Osteoblast (primary cell): ENCODE measurements around the gene PCSK5. TPM values are rescaled to one million over a fixed set of nuclear protein-coding genes. Genes with fewer than 3 reads are reported as not detected.
A peak's percentile ranks its signal among the peaks of the same experiment; 100 is the strongest.

Experiments used
- DNase-seq: peaks from one replicate; pipeline ENCODE4 v3.0.0; 2011; ENCODE audit warnings: low spot score, mixed read lengths; ENCODE audit not compliant: insufficient read length; ENCODE audit errors: missing footprints
- H2AFZ ChIP-seq: 2 replicates; pipeline ENCODE4 v1.6.0; 2011; ENCODE audit warnings: mild to moderate bottlenecking, low read length
- H3K27ac ChIP-seq: 2 replicates; pipeline ENCODE4 v1.5.1; 2011; ENCODE audit warnings: mild to moderate bottlenecking, low read depth, low read length, moderate library complexity
- H3K27me3 ChIP-seq: 2 replicates; pipeline ENCODE4 v1.6.0; 2012; ENCODE audit warnings: mild to moderate bottlenecking, control low read depth, inconsistent platforms, low read length, moderate library complexity; ENCODE audit not compliant: insufficient read depth
- H3K36me3 ChIP-seq: 2 replicates; pipeline ENCODE4 v1.5.1; 2011; ENCODE audit warnings: mild to moderate bottlenecking, low read length, control low read depth, moderate library complexity; ENCODE audit not compliant: insufficient read depth
- H3K4me1 ChIP-seq: 2 replicates; pipeline ENCODE4 v1.5.1; 2011; ENCODE audit warnings: mild to moderate bottlenecking, low read length, control low read depth, moderate library complexity; ENCODE audit not compliant: insufficient read depth
- H3K4me2 ChIP-seq: 2 replicates; pipeline ENCODE4 v1.6.0; 2011; ENCODE audit warnings: mild to moderate bottlenecking, low read length; ENCODE audit not compliant: insufficient read depth
- H3K4me3 ChIP-seq: fragments of 200-600 bp; sonication (generic); 3 replicates; pipeline ENCODE4 v1.5.1; 2012; ENCODE audit warnings: mild to moderate bottlenecking, low read length, inconsistent platforms; ENCODE audit not compliant: insufficient read depth
- H3K79me2 ChIP-seq: 2 replicates; pipeline ENCODE4 v1.6.0; 2012; ENCODE audit warnings: mild to moderate bottlenecking, low read length, control low read depth, inconsistent platforms; ENCODE audit not compliant: insufficient read depth
- H3K9me3 ChIP-seq: 2 replicates; pipeline ENCODE4 v1.5.1; 2011; ENCODE audit warnings: low read depth, low read length, control low read depth
- H4K20me1 ChIP-seq: 2 replicates; pipeline ENCODE4 v1.6.0; 2012; ENCODE audit warnings: mild to moderate bottlenecking, low read length, control low read depth; ENCODE audit not compliant: insufficient read depth
- total RNA-seq: library from RNA; depleted of rRNA; stranded (reverse); fragments of >200 nt; gene quantifications from 2 replicates; pipeline ENCODE4 v1.2.3, GENCODE V29; 2012
- TF ChIP-seq, protein P1 (sequence below): IDR thresholded peaks from 2 replicates; pipeline ENCODE4 v1.5.1; 2011; ENCODE audit warnings: mild to moderate bottlenecking, low read depth, low read length, moderate library complexity; ENCODE audit errors: extremely low read depth

PCSK5 gene
- total RNA-seq, 1 donor, result 14.5 TPM

DNA sequence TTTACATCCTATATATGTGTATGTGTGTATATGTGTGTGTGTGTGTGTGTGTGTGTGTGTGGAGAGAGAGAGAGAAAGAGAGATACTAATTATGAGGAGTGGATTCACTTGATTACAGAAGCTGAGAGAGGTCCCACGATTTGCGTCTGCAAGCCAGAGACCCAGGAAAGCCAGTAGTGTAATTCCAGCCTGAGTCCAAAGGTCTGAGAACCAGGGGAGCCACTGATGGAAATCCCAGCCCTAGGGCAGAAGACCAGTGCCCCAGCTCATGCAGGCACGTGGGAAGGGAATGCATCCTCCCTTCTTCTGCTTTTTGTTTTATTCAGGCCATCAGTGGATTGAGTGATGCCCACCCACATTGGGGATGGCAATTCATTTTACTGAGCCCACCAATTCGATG lies 74.8 kb downstream of the PCSK5 start:
- H3K27me3 ChIP-seq, result no peaks in the 10 kb centered on the region
- H3K9me3 ChIP-seq, result no peaks in the 10 kb centered on the region
- no peak overlapping the region for H3K4me3 ChIP-seq
- H2AFZ ChIP-seq, result no peak overlapping the region
- no peak overlapping the region for H3K27ac ChIP-seq
- TF ChIP-seq, protein P1, sequence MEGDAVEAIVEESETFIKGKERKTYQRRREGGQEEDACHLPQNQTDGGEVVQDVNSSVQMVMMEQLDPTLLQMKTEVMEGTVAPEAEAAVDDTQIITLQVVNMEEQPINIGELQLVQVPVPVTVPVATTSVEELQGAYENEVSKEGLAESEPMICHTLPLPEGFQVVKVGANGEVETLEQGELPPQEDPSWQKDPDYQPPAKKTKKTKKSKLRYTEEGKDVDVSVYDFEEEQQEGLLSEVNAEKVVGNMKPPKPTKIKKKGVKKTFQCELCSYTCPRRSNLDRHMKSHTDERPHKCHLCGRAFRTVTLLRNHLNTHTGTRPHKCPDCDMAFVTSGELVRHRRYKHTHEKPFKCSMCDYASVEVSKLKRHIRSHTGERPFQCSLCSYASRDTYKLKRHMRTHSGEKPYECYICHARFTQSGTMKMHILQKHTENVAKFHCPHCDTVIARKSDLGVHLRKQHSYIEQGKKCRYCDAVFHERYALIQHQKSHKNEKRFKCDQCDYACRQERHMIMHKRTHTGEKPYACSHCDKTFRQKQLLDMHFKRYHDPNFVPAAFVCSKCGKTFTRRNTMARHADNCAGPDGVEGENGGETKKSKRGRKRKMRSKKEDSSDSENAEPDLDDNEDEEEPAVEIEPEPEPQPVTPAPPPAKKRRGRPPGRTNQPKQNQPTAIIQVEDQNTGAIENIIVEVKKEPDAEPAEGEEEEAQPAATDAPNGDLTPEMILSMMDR, result no peak
- no peaks in the 10 kb centered on the region for H4K20me1 ChIP-seq
- H3K4me2 ChIP-seq, result no peak overlapping the region
- H3K4me1 ChIP-seq, result peaks cover 5% of the 10 kb centered on the region
- H3K36me3 ChIP-seq, result no peaks in the 10 kb centered on the region
- no peaks in the 10 kb centered on the region for H3K79me2 ChIP-seq
- no peak for DNase-seq

DNA sequence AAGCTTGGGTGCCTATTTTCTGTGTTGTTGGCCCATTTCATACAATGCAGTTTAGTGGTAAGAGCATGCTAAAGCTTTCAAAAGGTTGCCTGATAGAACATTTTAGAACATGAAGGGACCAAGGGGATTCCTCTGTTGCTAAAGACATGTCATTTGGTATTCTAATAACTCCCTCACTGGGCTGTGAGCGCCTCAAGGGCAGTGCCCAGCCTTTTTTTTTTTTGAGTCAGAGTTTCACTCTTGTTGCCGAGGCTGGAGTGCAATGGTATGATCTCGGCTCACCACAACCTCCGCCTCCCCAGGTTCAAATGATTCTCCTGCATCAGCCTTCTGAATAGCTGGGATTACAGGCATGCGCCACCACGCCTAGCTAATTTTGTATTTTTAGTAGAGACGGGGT lies 77.1 kb downstream of the PCSK5 start:
- Histone ChIP-seq H3K79me2 (no peaks in the 10 kb centered on the region), H3K4me2 (no peak overlapping the region), H3K4me3 (no peak overlapping the region), H3K27ac (no peak overlapping the region), H3K4me1 (peaks cover 5% of the 10 kb centered on the region), H2AFZ (no peak overlapping the region), H3K9me3 (no peaks in the 10 kb centered on the region), H3K27me3 (no peaks in the 10 kb centered on the region), H4K20me1 (no peaks in the 10 kb centered on the region), H3K36me3 (no peaks in the 10 kb centered on the region)
- no peak for DNase-seq
- TF ChIP-seq, protein P1, result no peak

DNA sequence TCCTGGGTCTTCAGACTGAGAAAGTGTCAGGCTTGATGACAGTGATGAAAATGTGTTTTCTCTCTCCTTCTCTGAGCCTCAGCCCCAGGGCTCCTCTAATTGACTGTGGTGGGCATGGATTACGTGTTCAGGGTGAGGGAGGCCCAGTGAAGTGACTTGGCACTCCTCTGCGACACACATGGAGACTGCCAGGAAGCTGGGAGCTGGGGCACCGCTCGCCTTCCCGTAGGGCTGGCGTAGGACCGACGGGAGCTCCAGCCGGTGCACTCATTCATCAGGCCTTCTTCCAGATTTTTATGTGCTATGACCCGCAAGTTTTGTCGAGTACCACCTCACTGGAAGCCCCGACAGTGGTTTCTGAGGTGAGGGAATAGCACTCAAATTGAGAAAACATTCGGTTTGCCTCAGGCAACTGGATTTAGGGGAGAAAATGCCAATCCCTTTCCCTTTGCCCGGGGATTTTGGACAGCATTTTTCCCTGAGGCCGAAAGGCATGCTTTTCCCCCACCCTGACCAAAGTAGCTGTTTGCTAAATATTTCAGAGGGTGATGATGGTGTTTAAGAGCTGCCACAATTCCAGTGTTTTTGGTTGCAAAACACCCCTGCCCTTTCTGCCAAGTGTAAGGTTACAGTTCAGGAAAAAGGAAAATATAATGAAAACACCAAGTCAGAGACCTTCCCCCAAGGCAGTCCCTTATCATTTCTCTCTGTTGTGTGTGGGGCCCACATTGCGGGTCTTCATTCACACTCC lies 83.7 kb downstream of the PCSK5 start:
- H3K4me1 ChIP-seq, result peaks cover 13% of the 10 kb centered on the region
- H3K4me2 ChIP-seq, result peak overlapping the region; percentile 72
- H3K36me3 ChIP-seq, result no peaks in the 10 kb centered on the region
- H3K27ac ChIP-seq, result no peak overlapping the region
- TF ChIP-seq, protein P1, result no peak
- no peak for DNase-seq
- H3K4me3 ChIP-seq, result peak overlapping the region; percentile 53
- no peaks in the 10 kb centered on the region for H3K27me3 ChIP-seq
- H3K9me3 ChIP-seq, result no peaks in the 10 kb centered on the region
- H4K20me1 ChIP-seq, result no peaks in the 10 kb centered on the region
- H3K79me2 ChIP-seq, result no peaks in the 10 kb centered on the region
- peak overlapping the region; percentile 67 for H2AFZ ChIP-seq

DNA sequence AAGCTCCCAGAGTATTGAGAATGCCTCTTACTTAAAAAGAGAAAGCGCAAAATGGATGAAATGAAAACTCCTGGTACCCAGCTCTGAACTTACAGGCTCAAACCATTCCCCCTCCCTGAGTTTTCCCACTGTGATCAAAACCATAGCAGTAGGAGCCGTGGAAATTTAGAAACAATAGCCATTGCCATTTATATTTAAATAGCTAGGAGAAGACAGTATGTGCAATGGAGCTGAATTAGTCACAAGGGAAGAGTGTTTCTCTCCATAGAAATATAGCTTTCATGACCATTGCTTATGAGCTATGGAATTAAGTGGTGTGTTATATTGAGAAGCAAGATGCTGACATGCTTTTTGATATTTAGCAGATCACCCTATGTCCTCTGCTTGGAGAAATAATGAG lies 84.6 kb downstream of the PCSK5 start:
- no peak overlapping the region for H3K4me2 ChIP-seq
- no peak overlapping the region for H3K4me3 ChIP-seq
- H3K9me3 ChIP-seq, result no peaks in the 10 kb centered on the region
- H2AFZ ChIP-seq, result no peak overlapping the region
- H4K20me1 ChIP-seq, result no peaks in the 10 kb centered on the region
- H3K27me3 ChIP-seq, result no peaks in the 10 kb centered on the region
- no peak overlapping the region for H3K27ac ChIP-seq
- no peaks in the 10 kb centered on the region for H3K79me2 ChIP-seq
- TF ChIP-seq, protein P1, result no peak
- H3K36me3 ChIP-seq, result no peaks in the 10 kb centered on the region
- DNase-seq, result no peak
- peaks cover 13% of the 10 kb centered on the region for H3K4me1 ChIP-seq
